Measurements from ENCODE around the gene HIPK4. TPM values are rescaled to one million over a fixed set of nuclear protein-coding genes. Genes with fewer than 3 reads are reported as not detected.
"Not testable (repeated sequence)": the region's sequence is repeated elsewhere in the genome, so short reads cannot be mapped to it uniquely, and the experiment has no call there.

HIPK4 gene
- total and polyA plus RNA-seq, 3 experiments from 2014 or later = not detected

DNA sequence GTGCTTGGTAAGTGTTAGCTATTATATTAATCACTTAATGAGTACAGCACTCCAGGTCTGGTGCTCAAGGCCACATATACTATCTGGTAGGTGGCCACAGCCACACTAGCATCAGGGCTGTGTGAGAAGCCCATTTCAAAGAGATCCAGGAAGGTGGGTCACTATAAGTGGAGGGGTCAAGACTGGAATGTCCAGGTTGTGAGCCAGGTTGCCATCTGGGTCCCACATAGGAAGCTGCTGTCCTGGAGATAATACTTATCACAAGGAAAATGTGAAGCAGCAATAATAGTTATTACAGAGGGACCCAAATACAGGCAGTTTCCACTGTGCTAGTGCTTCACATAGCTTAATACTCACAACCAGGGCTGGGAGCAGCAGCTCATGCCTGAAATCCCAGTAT, 54.9 kb downstream of the HIPK4 start:
- Histone ChIP-seq H3K9me3 (ENCODE audit: low read length) (no peaks in the 10 kb centered on the region), H3K27ac (ENCODE audit: low read depth, low read length) (no peak overlapping the region), H3K4me1 (ENCODE audit: insufficient read depth, low read length) (no peaks in the 10 kb centered on the region), H3K4me3 (ENCODE audit: low read length) (no peak overlapping the region), H3K36me3 (ENCODE audit: insufficient read depth, low read length) (peaks cover 25% of the 10 kb centered on the region), H3K27me3 (ENCODE audit: insufficient read depth, low read length, poor library complexity, severe bottlenecking) (no peaks in the 10 kb centered on the region)
- DNase-seq = no peak
- H3K27me3 Mint-ChIP-seq = no peaks in the 10 kb centered on the region
- H3K27ac Mint-ChIP-seq = no peak overlapping the region
- H3K9me3 Mint-ChIP-seq = no peaks in the 10 kb centered on the region
- no peak overlapping the region for H3K4me3 Mint-ChIP-seq
- CTCF ChIA-PET = interaction anchor here (0.7 kb wide), 1 partner anchor 13 kb away, joined by 3 read pairs; the partner anchor contains the start of gene C19orf47
- H3K36me3 Mint-ChIP-seq = peaks cover 5 to 68% (median 18%) of the 10 kb centered on the region in 3 donors
- H3K4me1 Mint-ChIP-seq = peaks cover 0 to 8% (median 4%) of the 10 kb centered on the region in 3 donors
- POLR2A ChIA-PET = interaction anchor here (0.5 to 0.7 kb wide), 2 partner anchors 107 to 501 kb away, joined by 4 to 6 read pairs; partner anchors contain the start of gene DYRK1B

DNA sequence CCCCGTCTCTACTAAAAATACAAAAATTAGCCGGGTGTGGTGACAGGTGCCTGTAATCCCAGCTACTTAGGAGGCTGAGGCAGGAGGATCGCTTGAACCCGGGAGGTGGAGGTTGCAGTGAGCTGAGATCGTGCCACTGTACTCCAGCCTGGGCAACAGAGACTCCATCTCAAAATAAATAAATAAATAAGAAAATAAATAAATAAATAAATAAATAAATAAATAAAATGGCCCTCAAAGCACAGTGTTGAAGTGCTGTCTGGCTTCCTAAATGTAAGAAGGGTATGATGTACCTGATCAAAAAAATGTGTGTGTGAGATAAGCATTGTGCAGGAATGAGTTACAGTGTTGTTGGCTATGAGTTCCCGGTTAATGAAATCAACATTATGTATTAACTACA, 56.9 kb downstream of the HIPK4 start:
- not testable (repeated sequence) for H3K27ac Mint-ChIP-seq

DNA sequence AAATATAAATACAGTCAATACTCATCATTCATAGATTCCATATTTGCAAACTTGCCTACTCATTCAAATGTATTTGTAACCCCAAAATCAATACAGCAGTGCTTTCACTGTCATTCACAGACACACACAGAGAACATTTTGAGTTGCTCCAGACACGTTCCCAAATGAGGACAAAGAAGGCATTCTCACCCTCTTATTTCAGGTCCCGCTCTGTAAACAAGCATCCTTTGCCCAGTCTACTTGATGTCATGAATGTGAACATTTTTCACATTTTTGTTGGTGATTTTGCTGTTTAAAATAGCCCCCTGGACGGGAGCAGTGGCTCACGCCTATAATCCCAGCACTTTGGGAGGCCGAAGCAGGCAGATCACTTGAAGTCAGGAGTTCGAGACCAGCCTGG, 57.3 kb downstream of the HIPK4 start:
- POLR2A ChIA-PET = no interaction called here
- Histone ChIP-seq H3K36me3 (ENCODE audit: insufficient read depth, low read length) (peaks cover 30% of the 10 kb centered on the region), H3K27ac (ENCODE audit: low read depth, low read length) (no peak overlapping the region), H3K4me1 (ENCODE audit: insufficient read depth, low read length) (no peaks in the 10 kb centered on the region), H3K9me3 (ENCODE audit: low read length) (no peaks in the 10 kb centered on the region), H3K4me3 (ENCODE audit: low read length) (no peak overlapping the region), H3K27me3 (ENCODE audit: insufficient read depth, low read length, poor library complexity, severe bottlenecking) (no peaks in the 10 kb centered on the region)
- H3K27me3 Mint-ChIP-seq = no peaks in the 10 kb centered on the region
- H3K4me1 Mint-ChIP-seq = no peaks in the 10 kb centered on the region
- CTCF ChIA-PET = interaction anchor here (1.5 to 2.2 kb wide), 2 partner anchors 15 to 28 kb away, joined by 4 to 6 read pairs; no protein-coding TSS in a partner anchor
- peaks cover 5 to 75% (median 15%) of the 10 kb centered on the region in 3 donors for H3K36me3 Mint-ChIP-seq
- H3K9me3 Mint-ChIP-seq = no peaks in the 10 kb centered on the region
- no peak overlapping the region for H3K4me3 Mint-ChIP-seq
- H3K27ac Mint-ChIP-seq = no peak overlapping the region
- no peak for DNase-seq

More for the DNA sequence above, 56.9 kb downstream of the HIPK4 start:
- H3K27me3 ChIP-seq (ENCODE audit: insufficient read depth, low read length, poor library complexity, severe bottlenecking); H3K4me3 Mint-ChIP-seq; H3K4me3 ChIP-seq (ENCODE audit: low read length); H3K9me3 ChIP-seq (ENCODE audit: low read length); DNase-seq; CTCF ChIA-PET; H3K27ac ChIP-seq (ENCODE audit: low read depth, low read length); H3K4me1 Mint-ChIP-seq; H3K27me3 Mint-ChIP-seq; H3K9me3 Mint-ChIP-seq; POLR2A ChIA-PET; H3K4me1 ChIP-seq (ENCODE audit: insufficient read depth, low read length): not testable (repeated sequence)
- H3K36me3 Mint-ChIP-seq = peaks cover 5 to 74% (median 11%) of the 10 kb centered on the region in 3 donors
- peaks cover 30% of the 10 kb centered on the region for H3K36me3 ChIP-seq (ENCODE audit: insufficient read depth, low read length)

GRCh38 chr19:40331052-40331451, 58.9 kb downstream of the HIPK4 start:
- no peak overlapping the region for H3K4me3 Mint-ChIP-seq
- DNase-seq = no peak
- peak overlapping the region in 1 of 8 donors; percentile 82 for H3K27ac Mint-ChIP-seq
- POLR2A ChIA-PET = no interaction called here
- H3K9me3 Mint-ChIP-seq = no peaks in the 10 kb centered on the region
- no peaks in the 10 kb centered on the region for H3K4me1 ChIP-seq (ENCODE audit: insufficient read depth, low read length)
- H3K9me3 ChIP-seq (ENCODE audit: low read length) = no peaks in the 10 kb centered on the region
- peaks cover 8 to 81% (median 19%) of the 10 kb centered on the region in 3 donors for H3K36me3 Mint-ChIP-seq
- H3K27me3 ChIP-seq (ENCODE audit: insufficient read depth, low read length, poor library complexity, severe bottlenecking) = no peaks in the 10 kb centered on the region
- H3K27me3 Mint-ChIP-seq = no peaks in the 10 kb centered on the region
- no peak overlapping the region for H3K27ac ChIP-seq (ENCODE audit: low read depth, low read length)
- H3K4me3 ChIP-seq (ENCODE audit: low read length) = no peak overlapping the region
- CTCF ChIA-PET = interaction anchor here (1.5 to 2.2 kb wide), 2 partner anchors 16 to 26 kb away, joined by 4 to 6 read pairs; no protein-coding TSS in a partner anchor
- H3K36me3 ChIP-seq (ENCODE audit: insufficient read depth, low read length) = peaks cover 26% of the 10 kb centered on the region
- H3K4me1 Mint-ChIP-seq = no peaks in the 10 kb centered on the region

Other genes starting within 250 kb of the HIPK4 start
- 10 to 100 TPM; 13.9 to 15.4 TPM for gene MAP3K10, start 198.8 kb downstream of the HIPK4 start, total RNA-seq
- gene MAP3K10, start 198.8 kb downstream of the HIPK4 start, polyA plus RNA-seq = 1.3 TPM
- gene TTC9B, start 171.8 kb downstream of the HIPK4 start, total RNA-seq = not detected
- not detected for gene TTC9B, start 171.8 kb downstream of the HIPK4 start, polyA plus RNA-seq
- gene CCNP, start 163.5 kb downstream of the HIPK4 start, total RNA-seq = under 1 TPM in 1 of 2 experiments, not detected in 1; 0.11 TPM
- not detected for gene CCNP, start 163.5 kb downstream of the HIPK4 start, polyA plus RNA-seq
- 100 to 1,000 TPM; 124 to 132 TPM for gene AKT2, start 104.8 kb downstream of the HIPK4 start, total RNA-seq
- 27.0 TPM for gene AKT2, start 104.8 kb downstream of the HIPK4 start, polyA plus RNA-seq
- 10 to 100 TPM; 25.4 to 29.5 TPM for gene C19orf47, start 41.8 kb downstream of the HIPK4 start, total RNA-seq
- gene C19orf47, start 41.8 kb downstream of the HIPK4 start, polyA plus RNA-seq = 9.5 TPM
- gene PLD3, start 41.5 kb downstream of the HIPK4 start, total RNA-seq = 10 to 100 TPM; 48.2 to 53.0 TPM
- 73.6 TPM for gene PLD3, start 41.5 kb downstream of the HIPK4 start, polyA plus RNA-seq
- gene PRX, start 23.2 kb upstream of the HIPK4 start, total RNA-seq = 1 to 10 TPM; 1.4 to 1.6 TPM
- 0.29 TPM for gene PRX, start 23.2 kb upstream of the HIPK4 start, polyA plus RNA-seq
- gene SERTAD1, start 35.8 kb upstream of the HIPK4 start, total RNA-seq = 10 to 100 TPM; 15.9 to 17.8 TPM
- gene SERTAD1, start 35.8 kb upstream of the HIPK4 start, polyA plus RNA-seq = 13.0 TPM
- gene SERTAD3, start 54.2 kb upstream of the HIPK4 start, total RNA-seq = 1 to 10 TPM; 7.0 to 8.5 TPM
- gene SERTAD3, start 54.2 kb upstream of the HIPK4 start, polyA plus RNA-seq = 9.5 TPM
- 10 to 100 TPM; 17.4 to 18.9 TPM for gene BLVRB, start 75.6 kb upstream of the HIPK4 start, total RNA-seq
- gene BLVRB, start 75.6 kb upstream of the HIPK4 start, polyA plus RNA-seq = 22.8 TPM
- 1 to 10 TPM in 1 of 2 experiments, under 1 TPM in 1; 0.49 to 1.2 TPM for gene SPTBN4, start 76.8 kb upstream of the HIPK4 start, total RNA-seq
- not detected for gene SPTBN4, start 76.8 kb upstream of the HIPK4 start, polyA plus RNA-seq
- gene SHKBP1, start 186.7 kb upstream of the HIPK4 start, total RNA-seq = 100 to 1,000 TPM; 103 to 104 TPM
- 159 TPM for gene SHKBP1, start 186.7 kb upstream of the HIPK4 start, polyA plus RNA-seq
- 100 to 1,000 TPM; 103 to 111 TPM for gene LTBP4, start 211.2 kb upstream of the HIPK4 start, total RNA-seq
- 40.0 TPM for gene LTBP4, start 211.2 kb upstream of the HIPK4 start, polyA plus RNA-seq